GM12864 (cell line): ENCODE data around the gene CSF3.
A peak's percentile ranks its signal among the peaks of the same experiment; 100 is the strongest.

Source experiments
- DNase-seq: peaks from one replicate; pipeline ENCODE4 v3.0.0-alpha.2; 2011; ENCODE audit warnings: low read depth
- H3K4me3 ChIP-seq: 2 replicates; pipeline ENCODE4 v1.5.1; 2011; ENCODE audit warnings: mild to moderate bottlenecking, low read depth, low read length, control low read depth
- CTCF ChIP-seq: IDR thresholded peaks from 2 replicates; pipeline ENCODE4 v1.5.1; 2011; ENCODE audit warnings: low read depth, mild to moderate bottlenecking, moderate library complexity, low read length, control low read depth, inconsistent platforms; ENCODE audit errors: missing control alignments

Gene CSF3

GRCh38 chr17:40024901-40025300, 9.7 kb downstream of the CSF3 start:
- no peak for DNase-seq
- no peak for TF ChIP-seq CTCF
- no peak overlapping the region for H3K4me3 ChIP-seq

- no peak for DNase-seq
- H3K4me3 ChIP-seq = no peak overlapping the region
- no peak for TF ChIP-seq CTCF
Observed at GRCh38 chr17:40025559-40025958, 10.3 kb downstream of the CSF3 start.

GRCh38 chr17:40025991-40026815, 11.0 kb downstream of the CSF3 start:
- no peak for DNase-seq
- no peak overlapping the region for H3K4me3 ChIP-seq

GRCh38 chr17:40026816-40027613, 11.8 kb downstream of the CSF3 start:
- no peak overlapping the region for H3K4me3 ChIP-seq
- DNase-seq = peak; percentile 33
- TF ChIP-seq CTCF = peak; percentile 93

More at GRCh38 chr17:40025991-40026815, 11.0 kb downstream of the CSF3 start:
- no peak for TF ChIP-seq CTCF

- DNase-seq = no peak
- no peak for TF ChIP-seq CTCF
- H3K4me3 ChIP-seq = no peak overlapping the region
Observed at GRCh38 chr17:40027614-40028012, 12.4 kb downstream of the CSF3 start.

GRCh38 chr17:40028595-40028994, 13.4 kb downstream of the CSF3 start:
- H3K4me3 ChIP-seq = no peak overlapping the region
- no peak for DNase-seq
- no peak for TF ChIP-seq CTCF
